GM23248 (cell line): ENCODE data around the gene TMEM217.

ENCODE experiments used
- EZH2 ChIP-seq: fragments of 200-600 bp; sonication (generic); IDR thresholded peaks from 2 replicates; pipeline ENCODE4 v1.6.1; 2018; ENCODE audit warnings: antibody characterized with exemption, mild to moderate bottlenecking; ENCODE audit not compliant: insufficient read depth, poor library complexity, severe bottlenecking
- EZH2phosphoT487 ChIP-seq: fragments of 200-600 bp; sonication (generic); IDR thresholded peaks from 2 replicates; pipeline ENCODE4 v1.6.1; 2018; ENCODE audit warnings: antibody characterized with exemption, moderate library complexity, mild to moderate bottlenecking, low read depth; ENCODE audit not compliant: insufficient read depth

- no peak for TF ChIP-seq EZH2
- no peak for TF ChIP-seq EZH2phosphoT487
These were observed 4.4 kb downstream of the TMEM217 start for GRCh38 chr6:37253486-37254007.
